ENCODE measurements around the gene CPB1. TPM values are rescaled to one million over a fixed set of nuclear protein-coding genes. Genes with fewer than 3 reads are reported as not detected.
A peak's percentile ranks its signal among the peaks of the same experiment; 100 is the strongest.

The CPB1 gene
- polyA plus RNA-seq, 3 donors from 2014 or later: not detected

DNA sequence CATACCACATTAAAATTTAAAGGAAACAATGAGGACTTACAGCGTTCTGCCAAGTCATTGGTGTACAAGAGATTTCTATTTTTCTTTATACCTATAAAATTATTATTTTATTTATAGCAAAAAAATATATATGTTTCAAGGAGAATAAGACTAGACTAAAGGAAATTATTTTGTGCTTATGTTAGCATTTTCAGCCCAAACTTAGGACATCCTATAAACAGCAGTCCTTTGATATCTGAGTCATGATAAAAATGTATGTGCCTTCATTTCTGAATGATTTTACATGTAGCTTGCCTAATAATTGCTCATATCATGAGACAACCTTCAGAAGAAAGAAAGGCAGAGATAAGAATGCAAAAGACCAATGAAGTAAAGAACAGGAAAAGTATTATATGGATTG, 20.8 kb downstream of the CPB1 start:
- H3K4me3 Mint-ChIP-seq: no peak overlapping the region
- H3K36me3 Mint-ChIP-seq: no peaks in the 10 kb centered on the region
- H3K4me1 Mint-ChIP-seq: no peaks in the 10 kb centered on the region
- no peaks in the 10 kb centered on the region for H3K9me3 Mint-ChIP-seq
- H3K27me3 Mint-ChIP-seq (ENCODE audit: low read depth in 3 of 3): peaks cover 1 to 8% (median 4%) of the 10 kb centered on the region in 3 donors
- H3K27ac Mint-ChIP-seq: no peak overlapping the region
- DNase-seq: no peak

DNA sequence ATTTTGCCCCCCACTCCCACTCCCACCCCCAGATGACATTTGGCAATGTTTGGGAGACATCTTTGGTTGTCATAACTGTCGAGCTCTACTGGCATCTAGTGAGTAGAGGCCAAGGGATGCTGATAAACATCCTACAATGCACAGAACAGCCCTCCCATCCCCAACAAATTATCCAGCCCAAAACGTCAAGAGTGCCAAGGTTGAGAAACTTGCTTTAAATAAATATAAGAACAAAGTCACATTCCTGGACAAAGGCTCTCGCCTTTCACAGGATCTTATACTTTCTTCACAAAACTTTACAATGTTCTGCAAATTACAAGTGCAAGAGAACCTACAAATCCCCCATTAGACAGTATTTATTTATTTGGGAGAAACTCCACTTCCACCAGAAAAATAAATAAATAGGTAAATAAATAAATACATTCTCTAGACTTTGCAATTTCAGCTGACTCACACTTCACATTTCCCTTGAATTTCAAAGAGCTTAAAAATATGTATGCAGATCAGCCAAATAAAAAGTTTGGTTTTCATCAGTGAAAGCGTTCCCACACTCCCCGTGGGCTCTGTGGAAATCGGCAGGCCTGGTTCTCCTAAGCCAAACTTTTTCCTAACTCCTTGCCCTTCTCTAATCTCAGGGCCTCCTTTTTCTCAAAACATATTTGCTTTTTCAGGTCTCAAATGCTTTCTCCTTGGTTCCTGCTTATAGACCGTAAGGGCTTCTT, 24.8 kb downstream of the CPB1 start:
- no peak overlapping the region for H3K27ac Mint-ChIP-seq
- peaks cover 0 to 10% (median 6%) of the 10 kb centered on the region in 3 donors for H3K27me3 Mint-ChIP-seq (ENCODE audit: low read depth in 3 of 3)
- no peak for DNase-seq
- no peaks in the 10 kb centered on the region for H3K36me3 Mint-ChIP-seq
- no peaks in the 10 kb centered on the region for H3K9me3 Mint-ChIP-seq
- H3K4me1 Mint-ChIP-seq: no peaks in the 10 kb centered on the region
- H3K4me3 Mint-ChIP-seq: no peak overlapping the region

DNA sequence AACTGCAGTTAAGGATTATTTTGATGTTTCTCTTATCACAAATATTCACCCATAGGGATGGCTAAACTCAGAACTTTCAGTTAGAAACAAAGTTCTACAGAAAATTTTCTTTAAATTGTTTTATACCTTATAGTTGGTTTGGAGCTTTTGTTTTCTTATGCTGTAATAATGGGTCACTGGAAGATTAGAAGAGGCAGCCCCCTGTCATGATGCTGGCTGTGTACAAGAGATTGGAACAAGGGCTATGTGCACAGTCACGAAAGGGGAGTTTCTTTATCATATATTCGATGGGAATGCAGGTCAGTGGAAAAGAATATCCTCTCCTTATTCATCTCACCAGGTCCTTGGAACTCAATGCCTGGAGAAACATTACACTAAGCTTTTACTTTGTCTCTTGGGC, 25.5 kb downstream of the CPB1 start:
- H3K9me3 Mint-ChIP-seq: no peaks in the 10 kb centered on the region
- no peaks in the 10 kb centered on the region for H3K36me3 Mint-ChIP-seq
- peaks cover 0 to 10% (median 6%) of the 10 kb centered on the region in 3 donors for H3K27me3 Mint-ChIP-seq (ENCODE audit: low read depth in 3 of 3)
- DNase-seq: no peak
- no peak overlapping the region for H3K27ac Mint-ChIP-seq
- no peak overlapping the region for H3K4me3 Mint-ChIP-seq
- H3K4me1 Mint-ChIP-seq: no peaks in the 10 kb centered on the region

DNA sequence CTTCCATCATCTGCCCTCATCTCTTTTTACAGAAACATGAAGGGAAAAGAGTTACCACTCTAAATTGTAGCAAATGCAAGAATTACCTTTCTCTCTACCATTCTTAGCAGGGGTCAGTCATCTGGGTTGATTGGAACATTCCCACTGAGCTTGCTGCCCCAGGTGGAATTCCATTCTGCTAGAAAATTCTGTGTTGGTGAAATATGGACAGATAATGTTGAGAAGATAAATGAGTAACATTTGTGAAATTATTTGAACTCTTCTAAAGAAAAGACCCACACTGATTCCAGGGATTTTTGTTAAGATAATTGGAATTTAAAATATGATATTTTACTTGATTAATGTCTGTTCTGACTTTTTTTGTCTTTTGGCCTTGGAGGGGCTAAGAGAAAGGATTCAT, 26.4 kb downstream of the CPB1 start:
- no peak for DNase-seq

DNA sequence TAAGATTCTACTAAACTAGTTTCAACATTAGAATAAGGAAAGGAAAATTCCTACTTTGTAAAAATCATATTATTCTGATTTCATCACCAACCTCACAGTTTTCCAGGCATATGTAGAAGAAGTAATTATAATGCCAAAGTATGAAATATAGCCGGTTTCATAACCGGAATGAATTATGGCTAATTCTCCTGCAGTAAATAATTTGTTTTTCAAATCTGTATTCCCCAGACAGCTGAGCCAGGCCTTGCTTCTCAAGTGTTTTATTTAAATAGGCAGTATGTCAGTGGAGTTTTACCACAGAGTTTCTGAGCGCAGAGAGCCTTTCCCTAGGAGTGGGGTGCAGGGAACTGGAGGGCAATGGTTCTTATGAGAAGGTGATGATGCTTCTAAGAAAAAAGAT, 28.8 kb downstream of the CPB1 start:
- no peak overlapping the region for H3K27ac Mint-ChIP-seq
- DNase-seq: no peak
- no peaks in the 10 kb centered on the region for H3K36me3 Mint-ChIP-seq
- H3K9me3 Mint-ChIP-seq: no peaks in the 10 kb centered on the region
- no peaks in the 10 kb centered on the region for H3K4me1 Mint-ChIP-seq
- no peak overlapping the region for H3K4me3 Mint-ChIP-seq
- peaks cover 0 to 5% (median 2%) of the 10 kb centered on the region in 3 donors for H3K27me3 Mint-ChIP-seq (ENCODE audit: low read depth in 3 of 3)

More for the DNA sequence above, 26.4 kb downstream of the CPB1 start:
- Mint-ChIP-seq H3K4me1 (no peaks in the 10 kb centered on the region), H3K4me3 (no peak overlapping the region), H3K36me3 (no peaks in the 10 kb centered on the region), H3K27ac (no peak overlapping the region), H3K9me3 (no peaks in the 10 kb centered on the region), H3K27me3 (ENCODE audit: low read depth in 3 of 3) (peaks cover 0 to 10% (median 6%) of the 10 kb centered on the region in 3 donors)

DNA sequence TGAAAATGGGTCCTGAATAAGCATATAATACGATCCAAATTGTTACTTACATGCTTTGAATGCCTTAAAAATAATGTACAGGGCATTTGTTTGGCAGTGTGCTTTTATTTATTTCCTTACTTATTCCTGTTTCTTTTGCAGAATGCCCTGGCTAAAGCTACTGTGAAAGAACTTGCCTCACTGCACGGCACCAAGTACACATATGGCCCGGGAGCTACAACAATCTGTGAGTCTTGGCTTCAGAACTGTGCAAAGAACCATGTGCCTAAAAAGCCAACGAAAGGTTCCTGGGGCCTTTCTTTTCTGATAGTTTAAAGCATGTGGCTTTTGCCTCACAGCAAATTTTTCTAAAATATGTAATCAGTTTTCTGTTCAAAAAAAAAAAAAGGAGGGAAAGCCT, 29.7 kb downstream of the CPB1 start:
- Mint-ChIP-seq H3K36me3 (no peaks in the 10 kb centered on the region), H3K4me1 (no peaks in the 10 kb centered on the region), H3K4me3 (no peak overlapping the region), H3K27me3 (ENCODE audit: low read depth in 3 of 3) (peaks cover 2 to 3% (median 3%) of the 10 kb centered on the region in 3 donors), H3K27ac (no peak overlapping the region), H3K9me3 (no peaks in the 10 kb centered on the region)
- no peak for DNase-seq

DNA sequence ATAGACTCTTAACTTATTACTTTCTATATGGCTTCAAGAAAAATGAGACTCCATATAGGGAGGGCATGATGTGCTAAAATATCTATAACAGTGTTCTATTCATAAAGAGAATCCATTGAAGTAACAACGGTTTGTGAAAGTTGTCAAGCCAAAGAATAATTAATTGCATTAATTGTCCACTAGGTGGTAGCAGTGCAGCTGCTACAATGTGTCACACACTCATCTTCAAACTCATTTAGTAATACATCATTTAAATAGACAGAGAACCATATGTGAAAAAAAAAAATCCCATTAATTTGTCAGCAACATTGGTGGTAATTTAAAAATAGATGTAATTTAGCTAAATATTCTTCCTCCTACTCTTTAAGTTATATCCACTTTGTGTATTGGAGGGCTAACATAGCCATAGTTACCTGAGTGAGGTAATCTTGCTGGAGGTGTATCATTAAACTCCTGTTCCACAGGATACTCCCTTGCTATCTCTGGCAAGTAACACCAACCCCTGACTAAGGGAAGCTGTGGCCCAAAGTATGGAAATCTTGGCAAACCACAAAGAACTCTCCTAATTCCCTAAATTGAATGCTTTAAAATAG, 33.8 kb downstream of the CPB1 start:
- no peaks in the 10 kb centered on the region for H3K9me3 Mint-ChIP-seq
- DNase-seq: peak; percentile 3 to 17 (median 11)
- no peak overlapping the region for H3K4me3 Mint-ChIP-seq
- H3K4me1 Mint-ChIP-seq: no peaks in the 10 kb centered on the region
- H3K27me3 Mint-ChIP-seq (ENCODE audit: low read depth in 3 of 3): peaks cover 0 to 6% (median 3%) of the 10 kb centered on the region in 3 donors
- H3K36me3 Mint-ChIP-seq: no peaks in the 10 kb centered on the region
- no peak overlapping the region for H3K27ac Mint-ChIP-seq

DNA sequence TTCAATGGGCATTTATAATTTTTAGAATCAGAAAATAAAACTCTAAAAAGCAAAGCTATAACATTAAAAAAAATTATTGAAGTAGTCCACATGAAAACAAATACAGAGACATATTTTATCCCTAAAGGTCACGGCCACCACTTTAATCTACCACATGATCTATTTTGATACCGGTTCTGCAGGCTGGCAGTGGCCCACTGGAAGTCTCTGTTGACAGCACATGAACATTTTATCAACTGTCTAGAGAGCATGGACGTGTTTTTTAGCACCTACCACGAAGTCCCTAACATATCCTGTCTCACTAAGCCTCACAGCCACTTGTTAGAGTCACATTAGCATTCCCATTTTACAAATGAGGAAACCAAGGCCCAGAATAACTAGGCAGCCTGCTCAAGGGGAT, 35.7 kb downstream of the CPB1 start:
- H3K9me3 Mint-ChIP-seq: no peaks in the 10 kb centered on the region
- peaks cover 0 to 5% (median 4%) of the 10 kb centered on the region in 3 donors for H3K27me3 Mint-ChIP-seq (ENCODE audit: low read depth in 3 of 3)
- H3K27ac Mint-ChIP-seq: no peak overlapping the region
- no peaks in the 10 kb centered on the region for H3K36me3 Mint-ChIP-seq
- H3K4me3 Mint-ChIP-seq: no peak overlapping the region
- no peaks in the 10 kb centered on the region for H3K4me1 Mint-ChIP-seq
- no peak for DNase-seq

DNA sequence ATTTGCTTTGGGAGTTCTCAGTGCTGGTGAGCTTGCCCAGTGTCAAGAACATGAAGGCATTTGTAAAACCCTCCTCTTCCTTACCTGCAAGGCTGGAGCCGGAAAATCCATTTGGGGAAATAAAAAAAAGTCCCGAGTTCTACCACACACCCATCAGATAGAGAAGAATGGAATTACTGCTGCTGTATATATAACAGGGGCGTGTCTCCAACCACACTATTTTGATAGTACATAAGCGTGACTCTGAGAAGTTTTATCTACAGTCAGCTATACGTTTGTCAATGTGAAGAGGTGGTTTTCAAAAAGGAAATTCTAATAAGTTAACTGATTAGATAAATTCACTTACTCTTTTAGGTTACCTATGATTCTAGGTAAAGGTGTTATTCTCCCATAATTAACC, 36.2 kb downstream of the CPB1 start:
- no peak for DNase-seq
- Mint-ChIP-seq H3K4me3 (no peak overlapping the region), H3K27ac (no peak overlapping the region), H3K9me3 (no peaks in the 10 kb centered on the region), H3K27me3 (ENCODE audit: low read depth in 3 of 3) (peaks cover 0 to 5% (median 4%) of the 10 kb centered on the region in 3 donors), H3K4me1 (no peaks in the 10 kb centered on the region), H3K36me3 (no peaks in the 10 kb centered on the region)

DNA sequence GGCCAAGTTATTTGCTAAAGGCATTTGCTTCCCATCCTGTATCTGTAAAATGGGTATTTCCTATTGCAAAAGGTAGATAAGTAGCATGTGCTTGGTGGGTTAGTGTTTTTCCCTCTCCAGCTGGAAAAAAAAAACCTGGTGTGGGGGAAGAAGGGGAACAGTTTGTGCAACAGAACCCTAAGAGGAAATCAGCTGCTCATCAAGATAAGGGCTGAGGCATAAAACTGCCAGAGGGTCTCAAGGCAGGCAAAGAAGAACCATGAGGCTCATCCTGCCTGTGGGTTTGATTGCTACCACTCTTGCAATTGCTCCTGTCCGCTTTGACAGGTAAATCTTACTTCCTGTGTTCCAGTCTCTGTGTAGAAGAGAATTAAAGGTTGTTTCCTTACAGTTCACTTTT, 37.4 kb downstream of the CPB1 start, which contains the start of gene CPA3:
CPA3 (plus strand) TSS at position 248 of the 400 bp plus-strand sequence; CDS start at position 260, 12 bp downstream.
- Mint-ChIP-seq H3K36me3 (no peaks in the 10 kb centered on the region), H3K4me1 (no peaks in the 10 kb centered on the region), H3K27me3 (ENCODE audit: low read depth in 3 of 3) (peaks cover 0 to 5% (median 4%) of the 10 kb centered on the region in 3 donors), H3K27ac (no peak within 1 kb of the TSS), H3K4me3 (no peak within 1 kb of the TSS), H3K9me3 (no peaks in the 10 kb centered on the region)
- no peak for DNase-seq

DNA sequence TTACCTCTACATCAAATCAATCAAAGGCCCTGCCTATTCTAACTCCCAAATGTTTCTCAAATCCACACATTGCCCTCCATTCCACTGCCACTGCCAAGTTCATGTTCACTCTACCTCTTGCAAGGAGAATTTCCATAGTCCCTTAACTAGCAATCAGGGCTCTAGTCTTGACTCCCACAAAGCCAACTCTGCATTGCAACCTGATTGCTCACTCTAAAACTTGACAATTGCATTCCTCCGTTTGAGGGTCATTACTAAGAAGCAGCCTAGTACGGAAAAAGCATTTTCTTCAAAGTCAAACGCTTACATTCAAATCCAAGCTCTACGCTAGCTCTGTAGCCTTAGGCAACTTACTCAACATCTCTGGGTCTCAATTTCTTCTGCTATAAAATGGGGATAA, 38.6 kb downstream of the CPB1 start:
- Mint-ChIP-seq H3K4me3 (no peak overlapping the region), H3K36me3 (no peaks in the 10 kb centered on the region), H3K4me1 (no peaks in the 10 kb centered on the region), H3K27me3 (ENCODE audit: low read depth in 3 of 3) (peaks cover 0 to 5% (median 4%) of the 10 kb centered on the region in 3 donors), H3K9me3 (no peaks in the 10 kb centered on the region), H3K27ac (no peak overlapping the region)
- no peak for DNase-seq

DNA sequence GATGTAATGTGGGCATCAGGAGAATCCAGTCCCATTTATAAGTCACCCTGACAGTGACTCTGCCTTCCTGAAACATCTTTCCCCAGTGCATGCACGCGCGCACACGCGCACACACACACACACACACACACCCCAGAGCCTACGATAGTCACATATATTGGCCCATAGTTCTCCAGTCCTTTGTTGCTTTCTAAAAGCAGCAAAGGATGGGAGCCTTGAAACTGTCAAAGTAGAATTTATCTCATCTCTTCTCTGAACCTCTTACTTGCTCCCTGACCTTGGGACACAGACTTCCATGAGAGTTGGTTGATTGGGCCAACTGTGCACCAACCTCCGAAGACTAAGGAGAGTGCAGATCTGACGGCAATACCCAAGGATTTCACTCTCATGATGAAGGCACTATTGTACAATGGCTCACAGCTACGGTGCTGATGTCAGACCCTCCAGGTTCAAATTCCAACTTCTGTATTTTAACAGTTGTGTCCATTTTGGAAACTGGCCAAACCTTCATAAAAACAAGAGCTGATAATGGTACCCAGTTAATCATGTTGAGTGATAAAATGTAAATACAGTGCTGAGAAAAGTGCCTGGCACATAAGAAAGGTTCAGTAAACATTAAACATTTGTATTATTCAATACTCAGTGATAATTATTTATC, 45.8 kb downstream of the CPB1 start:
- Mint-ChIP-seq H3K27ac (no peak overlapping the region), H3K36me3 (no peaks in the 10 kb centered on the region), H3K27me3 (ENCODE audit: low read depth in 3 of 3) (no peaks in the 10 kb centered on the region), H3K9me3 (no peaks in the 10 kb centered on the region), H3K4me3 (no peak overlapping the region), H3K4me1 (no peaks in the 10 kb centered on the region)
- DNase-seq: no peak

DNA sequence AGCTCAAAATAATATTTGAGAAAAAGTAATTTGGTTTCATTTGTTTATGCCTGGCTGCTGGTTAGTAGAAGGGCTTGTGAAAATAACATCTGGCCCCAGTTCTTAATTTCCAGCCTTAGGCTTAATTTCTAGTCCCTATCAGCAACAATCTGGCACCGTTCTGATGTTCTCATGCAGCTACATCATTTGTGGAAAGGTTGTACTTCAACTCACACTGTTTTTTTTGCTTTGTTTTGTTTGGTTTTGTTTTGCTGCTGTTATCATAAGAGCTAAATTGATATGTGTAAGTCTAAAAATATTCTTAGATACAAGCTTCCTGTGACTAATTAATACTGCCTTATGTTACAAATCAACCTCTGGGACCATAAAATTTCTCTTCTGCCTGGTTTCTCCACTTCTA, 46.4 kb downstream of the CPB1 start:
- H3K4me3 Mint-ChIP-seq: no peak overlapping the region
- H3K27me3 Mint-ChIP-seq (ENCODE audit: low read depth in 3 of 3): no peaks in the 10 kb centered on the region
- no peak for DNase-seq
- H3K27ac Mint-ChIP-seq: no peak overlapping the region
- no peaks in the 10 kb centered on the region for H3K9me3 Mint-ChIP-seq
- no peaks in the 10 kb centered on the region for H3K4me1 Mint-ChIP-seq
- H3K36me3 Mint-ChIP-seq: no peaks in the 10 kb centered on the region

DNA sequence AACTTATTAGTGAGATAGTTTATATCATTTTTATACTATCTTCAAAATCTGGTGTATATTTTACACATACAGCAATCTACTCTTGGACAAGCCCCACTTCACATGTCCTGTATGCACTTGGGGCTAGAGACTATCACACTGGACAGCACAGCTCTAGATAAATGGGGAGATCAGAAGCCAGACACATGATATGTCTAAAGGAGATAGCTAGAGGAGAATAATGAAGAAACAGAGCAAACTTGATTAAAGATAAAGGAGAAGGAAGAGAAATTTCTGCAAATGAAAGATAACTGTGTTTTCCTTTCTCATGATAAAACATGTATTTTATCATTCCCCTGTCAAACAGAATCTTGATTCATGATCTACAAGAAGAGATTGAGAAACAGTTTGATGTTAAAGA, 50.5 kb downstream of the CPB1 start:
- Mint-ChIP-seq H3K27ac (no peak overlapping the region), H3K27me3 (ENCODE audit: low read depth in 3 of 3) (peaks cover 0 to 3% (median 0%) of the 10 kb centered on the region in 3 donors), H3K36me3 (no peaks in the 10 kb centered on the region), H3K4me1 (no peaks in the 10 kb centered on the region), H3K4me3 (no peak overlapping the region), H3K9me3 (no peaks in the 10 kb centered on the region)
- no peak for DNase-seq

All from immature natural killer cell (primary cell).